ENCODE measurements around the gene CDC42BPB.

CDC42BPB gene

DNA sequence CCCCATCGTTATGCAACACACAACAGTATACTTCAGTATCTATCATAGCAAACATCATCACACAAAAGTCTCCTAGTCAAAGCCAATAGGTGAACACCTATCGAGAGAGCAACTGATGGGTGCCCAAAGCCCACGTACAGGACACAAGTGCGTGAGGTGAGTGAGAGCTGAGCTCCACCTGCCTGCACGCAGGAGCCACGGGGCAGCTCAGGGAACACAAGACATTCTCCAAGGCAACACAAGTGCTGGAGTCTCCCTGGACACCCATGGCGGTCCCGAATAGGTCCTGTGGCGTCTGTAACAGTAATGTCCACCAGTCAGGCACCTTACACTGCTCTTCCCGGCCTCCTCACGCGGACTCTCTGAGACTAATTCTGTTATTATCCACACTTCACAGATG lies 44.3 kb downstream of the CDC42BPB start:
- DNase-seq, result no peak

GRCh38 chr14:103009559-103009958 lies 47.8 kb downstream of the CDC42BPB start:
- DNase-seq, result no peak

GRCh38 chr14:103008768-103009357 lies 48.5 kb downstream of the CDC42BPB start:
- DNase-seq, result no peak

DNA sequence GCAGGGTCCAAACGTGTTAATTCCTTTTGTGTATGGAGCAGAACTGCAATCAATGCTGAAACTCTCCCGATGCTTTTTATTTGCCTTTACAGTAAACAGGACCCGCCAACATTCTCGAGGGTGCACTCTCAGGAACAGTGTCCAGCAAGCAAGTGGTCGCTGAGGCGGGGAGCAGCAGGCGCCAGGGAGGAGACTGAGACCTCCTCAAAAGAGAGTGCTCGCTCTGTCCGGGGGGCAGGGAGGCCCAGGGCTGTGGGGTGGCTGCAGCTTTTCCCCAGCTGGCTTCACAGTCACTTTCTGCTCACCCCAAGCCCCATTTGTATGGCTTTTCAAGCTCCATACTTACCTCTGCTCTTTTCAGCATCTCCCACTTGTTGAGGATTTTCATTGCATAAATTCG lies 49.2 kb downstream of the CDC42BPB start:
- DNase-seq, result no peak

- no peak for DNase-seq
These were observed 49.8 kb downstream of the CDC42BPB start for GRCh38 chr14:103007555-103007954.

DNA sequence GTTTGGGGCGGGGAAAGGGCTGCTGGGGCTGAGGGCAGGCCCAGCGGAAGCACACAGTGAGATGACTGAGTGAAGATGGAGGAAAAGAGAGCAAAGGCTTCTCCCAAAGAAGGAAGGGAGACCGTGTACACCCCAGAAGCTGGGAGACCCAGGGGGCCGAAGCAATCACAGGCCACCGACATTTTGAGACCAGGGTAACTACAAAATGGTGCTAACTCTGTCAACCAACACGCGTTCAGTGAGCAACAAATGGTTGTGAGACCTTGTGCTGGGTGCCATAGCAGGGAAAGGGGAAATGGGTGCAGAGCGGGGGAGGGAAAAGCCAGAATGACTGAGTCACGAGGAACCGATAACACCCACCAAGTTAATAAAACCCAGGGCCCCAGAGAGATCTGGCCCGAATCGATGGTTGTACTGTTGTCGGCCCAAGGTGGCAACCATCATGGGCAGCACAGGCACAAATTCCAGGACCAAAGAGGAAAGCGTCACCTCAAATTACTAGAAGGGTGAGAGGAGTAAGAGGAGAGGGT lies 50.3 kb downstream of the CDC42BPB start:
- DNase-seq, result no peak

DNA sequence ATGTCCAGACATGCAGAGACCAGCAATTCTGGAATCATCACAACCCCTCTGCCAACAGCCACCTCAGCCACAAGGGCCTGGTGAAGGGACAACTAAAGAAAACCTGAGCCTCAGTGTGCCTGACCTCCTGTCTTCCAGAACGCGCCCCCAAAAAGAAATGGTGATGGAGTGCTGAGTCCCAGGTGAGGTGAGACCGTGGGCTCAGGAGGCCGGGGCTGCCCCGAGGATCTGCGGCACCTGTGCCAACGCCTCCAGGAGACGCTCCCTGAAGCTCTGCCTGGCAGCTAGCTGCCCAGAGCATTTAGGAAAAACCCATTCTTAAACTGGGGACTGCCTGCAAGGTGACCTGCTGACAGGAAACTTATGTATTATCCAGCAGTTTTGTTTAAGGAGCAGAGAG lies 51.2 kb downstream of the CDC42BPB start:
- no peak for DNase-seq

DNA sequence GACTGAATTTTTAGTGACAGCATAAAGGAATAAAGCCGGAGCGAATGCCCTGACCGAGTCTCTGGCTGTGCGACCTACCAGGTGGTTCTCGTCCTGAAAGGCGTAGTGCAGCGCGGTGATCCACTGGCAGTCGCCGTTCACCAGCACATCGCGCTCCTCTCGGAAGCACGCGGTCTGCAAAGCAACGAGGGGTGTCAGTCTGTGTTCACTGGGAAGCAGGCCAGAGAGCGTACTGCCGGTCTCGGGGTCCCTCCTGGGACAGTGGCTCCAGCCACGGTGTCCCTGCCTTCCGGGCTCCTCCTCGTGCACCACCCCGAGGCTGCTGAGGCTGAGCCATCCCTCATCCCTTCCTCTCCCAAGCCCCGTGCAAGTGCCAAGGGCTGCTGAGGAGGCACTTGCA lies 53.5 kb downstream of the CDC42BPB start:
- DNase-seq, result no peak

DNA sequence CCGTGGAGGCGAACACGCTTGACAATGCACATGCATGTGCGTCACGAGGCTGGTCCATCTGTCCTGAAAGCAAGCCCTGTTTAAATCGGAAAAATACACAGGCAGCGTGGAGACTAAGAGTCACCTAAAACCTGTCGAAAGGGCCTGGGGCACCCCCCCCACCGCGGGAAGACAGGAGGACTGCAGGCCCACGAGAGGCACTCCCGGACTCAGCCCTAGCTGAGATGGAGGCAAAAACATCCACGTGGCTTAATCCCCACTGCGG lies 54.1 kb downstream of the CDC42BPB start:
- no peak for DNase-seq

- no peak for DNase-seq
These were observed 54.6 kb downstream of the CDC42BPB start for GRCh38 chr14:103002578-103003350.

DNA sequence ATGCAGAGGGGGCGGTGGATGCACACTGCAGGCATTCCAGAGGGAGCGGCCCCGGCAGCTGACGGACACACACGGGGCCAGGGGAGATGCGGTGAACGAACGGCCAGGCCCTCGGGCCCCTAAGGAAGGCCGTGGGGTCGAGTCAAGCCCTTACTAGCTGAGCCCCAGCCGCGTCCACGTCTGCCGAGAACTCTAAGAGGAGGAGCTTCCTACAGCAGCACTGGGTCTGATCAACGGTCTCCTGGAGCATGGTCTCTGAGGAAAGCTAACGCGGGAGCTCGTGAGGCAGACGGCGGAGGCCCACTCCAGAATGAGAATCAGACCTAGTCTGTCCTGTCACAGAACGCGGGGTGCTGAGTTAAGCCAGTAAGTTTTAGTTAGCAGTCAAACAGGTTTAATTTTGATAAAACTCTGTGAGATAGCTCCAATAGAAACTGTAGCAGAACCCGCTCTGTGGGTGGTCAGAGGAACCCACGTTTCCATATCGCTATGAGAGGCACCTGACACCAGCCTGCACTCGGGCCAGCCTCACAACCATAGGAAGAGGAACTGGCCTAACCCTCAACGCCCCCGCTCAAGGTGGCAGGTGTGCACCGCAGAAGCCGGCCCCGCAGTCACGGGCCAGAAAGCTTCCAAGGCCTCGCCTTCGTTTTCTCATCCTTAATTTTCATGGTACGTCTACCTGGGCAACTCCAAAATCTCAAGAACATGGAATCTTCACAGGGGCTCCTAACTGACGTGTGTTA lies 55.5 kb downstream of the CDC42BPB start:
- DNase-seq, result no peak

GRCh38 chr14:103001226-103001625 lies 56.1 kb downstream of the CDC42BPB start:
- DNase-seq, result no peak

GRCh38 chr14:103000291-103000921 lies 56.9 kb downstream of the CDC42BPB start:
- DNase-seq, result no peak

DNA sequence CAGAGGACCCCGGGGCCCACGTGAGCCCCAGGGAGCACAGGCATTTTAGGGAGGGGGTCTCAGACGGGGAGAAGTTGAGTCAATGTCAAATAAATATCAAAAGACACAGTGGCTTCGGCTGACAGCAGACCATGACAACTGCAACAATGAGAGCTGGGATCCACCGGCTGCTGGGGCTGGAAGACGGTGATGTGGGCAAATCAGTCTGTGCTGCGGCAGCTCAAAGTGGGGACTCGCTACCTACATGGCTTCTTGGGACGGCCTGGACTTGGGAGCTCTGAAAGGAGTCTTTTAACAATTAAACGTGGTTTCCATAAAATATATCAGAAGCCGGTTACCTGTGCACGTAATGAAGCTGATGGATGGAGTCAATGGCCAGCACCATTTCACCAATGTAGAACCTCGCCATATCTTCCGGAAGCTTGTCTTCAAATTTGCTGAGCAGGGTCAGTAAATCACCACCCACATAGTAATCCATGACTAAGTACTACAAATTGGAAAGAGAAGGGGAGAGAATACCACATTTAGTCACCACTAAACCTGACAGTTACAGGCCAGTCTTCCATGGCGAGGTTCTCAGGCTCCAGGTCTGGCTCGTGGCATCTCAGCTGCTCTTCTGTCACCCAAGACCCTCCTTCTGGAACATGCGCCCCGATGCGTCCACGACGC lies 58.0 kb downstream of the CDC42BPB start:
- no peak for DNase-seq

DNA sequence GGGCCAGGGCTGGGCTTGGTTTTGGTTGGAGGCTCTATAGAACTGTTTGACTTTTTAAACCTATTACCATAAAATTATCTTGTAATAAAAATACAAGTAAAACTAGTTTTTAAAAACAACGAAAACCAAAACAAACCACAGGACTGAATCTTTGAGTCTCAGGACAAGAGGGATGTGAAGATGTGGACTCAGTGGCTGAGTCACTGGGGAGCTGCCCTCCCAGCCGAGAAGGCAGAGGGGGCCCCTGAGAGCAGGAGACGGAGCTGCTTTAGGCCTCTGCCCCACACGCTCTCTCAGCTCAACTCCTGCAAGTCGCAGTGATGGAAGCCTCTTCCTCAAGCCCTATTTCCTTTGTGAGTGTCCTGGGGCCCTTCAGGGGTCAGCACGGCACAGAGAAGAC lies 59.0 kb downstream of the CDC42BPB start:
- DNase-seq, result no peak

- DNase-seq, result no peak
These were observed 60.4 kb downstream of the CDC42BPB start for GRCh38 chr14:102996941-102997340.

GRCh38 chr14:102994689-102995088 lies 62.7 kb downstream of the CDC42BPB start:
- DNase-seq, result no peak

DNA sequence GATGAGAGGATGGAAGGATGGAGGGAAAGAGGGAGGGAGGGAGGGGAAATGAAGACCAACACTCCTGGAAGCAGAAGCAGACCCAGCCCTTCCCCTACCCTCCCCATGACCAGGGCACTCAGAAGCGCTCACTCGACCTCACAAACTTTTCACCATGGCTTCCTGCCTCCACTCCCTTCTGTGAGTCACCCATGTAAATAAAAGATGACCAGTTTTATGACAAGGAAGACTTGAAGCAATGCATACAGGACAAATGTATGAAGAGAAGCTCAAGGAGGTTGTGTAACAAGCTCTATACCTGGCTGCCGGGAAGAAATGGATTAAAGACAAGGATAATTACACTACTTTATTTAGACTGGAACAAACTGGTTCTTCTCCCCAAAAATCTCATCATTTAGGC lies 63.8 kb downstream of the CDC42BPB start:
- no peak for DNase-seq

- no peak for DNase-seq
These were observed 66.0 kb downstream of the CDC42BPB start for GRCh38 chr14:102991376-102991775.

GRCh38 chr14:102988054-102988453 lies 69.3 kb downstream of the CDC42BPB start:
- no peak for DNase-seq

GRCh38 chr14:102986810-102987579 lies 70.4 kb downstream of the CDC42BPB start:
- no peak for DNase-seq

- DNase-seq, result no peak
These were observed 71.7 kb downstream of the CDC42BPB start for GRCh38 chr14:102985665-102986064.

Data from activated gamma-delta T cell (primary cell).